Choroid plexus epithelial cell (primary cell): ENCODE results near the gene ITPRIPL2.

Experiments
- DNase-seq: peaks from one replicate; pipeline ENCODE4 v3.0.0-alpha.2; 2010; ENCODE audit warnings: low read depth
- H3K4me3 ChIP-seq: 2 replicates; pipeline ENCODE4 v1.5.1; 2011; ENCODE audit warnings: low read depth, mild to moderate bottlenecking, control low read depth, low read length, moderate library complexity
- CTCF ChIP-seq: conservative IDR thresholded peaks from 2 replicates; pipeline ENCODE4 v1.5.1; 2011; ENCODE audit warnings: low read depth, mild to moderate bottlenecking, control low read depth, inconsistent platforms, low read length, moderate library complexity

ITPRIPL2 gene

GRCh38 chr16:19131825-19132218 is 18.1 kb downstream of the ITPRIPL2 start:
- H3K4me3 ChIP-seq, result no peak overlapping the region
- DNase-seq, result no peak
- TF ChIP-seq CTCF, result no peak

- no peak for DNase-seq
- no peak for TF ChIP-seq CTCF
Measured at GRCh38 chr16:19132255-19132654, 18.5 kb downstream of the ITPRIPL2 start.

GRCh38 chr16:19132898-19133297 is 19.1 kb downstream of the ITPRIPL2 start:
- H3K4me3 ChIP-seq, result no peak overlapping the region
- no peak for TF ChIP-seq CTCF
- no peak for DNase-seq

More at GRCh38 chr16:19132255-19132654, 18.5 kb downstream of the ITPRIPL2 start:
- no peak overlapping the region for H3K4me3 ChIP-seq

GRCh38 chr16:19133600-19133999 is 19.8 kb downstream of the ITPRIPL2 start:
- no peak for TF ChIP-seq CTCF
- no peak for DNase-seq
- H3K4me3 ChIP-seq, result no peak overlapping the region

- H3K4me3 ChIP-seq, result no peak overlapping the region
- TF ChIP-seq CTCF, result no peak
- DNase-seq, result no peak
Measured at GRCh38 chr16:19135201-19135842, 21.6 kb downstream of the ITPRIPL2 start.

- no peak for TF ChIP-seq CTCF
- no peak overlapping the region for H3K4me3 ChIP-seq
- peak; percentile 33 for DNase-seq
Measured at GRCh38 chr16:19135896-19136438, 22.2 kb downstream of the ITPRIPL2 start.
